Mucosa of descending colon (tissue), 3 donors: Measurements from ENCODE around the gene SLC16A6. TPM values are rescaled to one million over a fixed set of nuclear protein-coding genes. Genes with fewer than 3 reads are reported as not detected.

Experiments used
- ATAC-seq: fragments of 200-7000 bp; cut with Tn5 transposase; one replicate; pipeline ENCODE4 v1.9.1; 2020; ENCODE audit warnings: mild to moderate bottlenecking, moderate library complexity
- DNase-seq, 3 donors: peaks; one replicate each; pipeline ENCODE4 v3.0.0-alpha.2; 2020
- H3K36me3 ChIP-seq: fragments of 200-600 bp; one replicate; pipeline ENCODE4 v1.8.0; 2021; ENCODE audit warnings: low read depth, mild to moderate bottlenecking
- H3K4me1 ChIP-seq: fragments of 200-600 bp; one replicate; pipeline ENCODE4 v1.8.0; 2021; ENCODE audit warnings: low read depth, mild to moderate bottlenecking
- H3K4me3 ChIP-seq: fragments of 200-600 bp; one replicate; pipeline ENCODE4 v1.8.0; 2021; ENCODE audit warnings: mild to moderate bottlenecking
- H3K9me3 ChIP-seq: fragments of 200-600 bp; one replicate; pipeline ENCODE4 v1.8.0; 2021; ENCODE audit warnings: mild to moderate bottlenecking
- CTCF ChIP-seq: fragments of 200-600 bp; IDR thresholded peaks from one replicate; pipeline ENCODE4 v1.8.0; 2022; ENCODE audit warnings: antibody characterized with exemption, mild to moderate bottlenecking
- intact Hi-C, 2 donors: fragments of 100-400 bp; cut with DNase I in 1 of 2; cut with micrococcal nuclease in 1 of 2; formaldehyde crosslinking; loops; one replicate each; pipeline versions ENCODE4 v1.11.0 to v1.11.1; 2022; cut with DNase I, micrococcal nuclease
- total RNA-seq, 3 donors: library from RNA; stranded (reverse); fragmentation: NEBNext Ultra II Directional in 2 of 3; extraction: Animal tissue kit (Norgen Biotek cat#: 25700) in 2 of 3; gene quantifications; one replicate each; pipeline versions ENCODE4 v1.2.1 to v1.2.4, GENCODE V29; 2021 to 2023
- donor health status: DM: no; HTN: no; CAD: no; lungs with moderate emphysema.
- donor health status: DM: no; HTN: no; CAD: no.
- donor health status: DM: no; HTN: yes; CAD: no.

The SLC16A6 gene
- total RNA-seq, 3 donors from 2014 or later: 0.14 to 0.47 (median 0.34) TPM

GRCh38 chr17:68291836-68292688 is 1.1 kb upstream of the SLC16A6 start:
- peak; percentile 86 for ATAC-seq
- intact Hi-C loops: loop anchor here in 1 of 2 donors (10.0 kb wide), 1 partner anchor 53 kb away; no protein-coding TSS in a partner anchor
- no peaks in the 10 kb centered on the region for H3K9me3 ChIP-seq

GRCh38 chr17:68290268-68290954 is 516 bp downstream of the SLC16A6 start:
- no peak overlapping the region for H3K4me3 ChIP-seq
- intact Hi-C loops: loop anchor here in 1 of 2 donors (10.0 kb wide), 1 partner anchor 54 kb away; no protein-coding TSS in a partner anchor
- DNase-seq (peak; percentile 40 to 78 (median 54)), ATAC-seq (no peak)
- no peak for TF ChIP-seq CTCF
- H3K4me1 ChIP-seq: peaks cover 19% of the 10 kb centered on the region
- no peaks in the 10 kb centered on the region for H3K36me3 ChIP-seq
- H3K9me3 ChIP-seq: no peaks in the 10 kb centered on the region

More at GRCh38 chr17:68291836-68292688, 1.1 kb upstream of the SLC16A6 start:
- peak overlapping the region; percentile 17 for H3K4me3 ChIP-seq
- DNase-seq: peak; percentile 75 to 95 (median 83)
- no peaks in the 10 kb centered on the region for H3K36me3 ChIP-seq
- H3K4me1 ChIP-seq: peaks cover 19% of the 10 kb centered on the region
- TF ChIP-seq CTCF: no peak

GRCh38 chr17:68289936-68290267 is 1.0 kb downstream of the SLC16A6 start:
- Histone ChIP-seq H3K9me3 (no peaks in the 10 kb centered on the region), H3K4me3 (no peak overlapping the region), H3K36me3 (no peaks in the 10 kb centered on the region), H3K4me1 (peaks cover 19% of the 10 kb centered on the region)
- intact Hi-C loops: loop anchor here in 1 of 2 donors (10.0 kb wide), 1 partner anchor 55 kb away; no protein-coding TSS in a partner anchor
- DNase-seq (no peak), ATAC-seq (no peak)
- TF ChIP-seq CTCF: no peak

- intact Hi-C loops: no loop called here
- Histone ChIP-seq H3K9me3 (no peaks in the 10 kb centered on the region), H3K4me1 (peaks cover 19% of the 10 kb centered on the region), H3K36me3 (no peaks in the 10 kb centered on the region), H3K4me3 (no peak overlapping the region)
- ATAC-seq (no peak), DNase-seq (no peak)
- no peak for TF ChIP-seq CTCF
These were observed 1.5 kb downstream of the SLC16A6 start for GRCh38 chr17:68289473-68289872.

- no peak for TF ChIP-seq CTCF
- DNase-seq (no peak), ATAC-seq (no peak)
- no peak overlapping the region for H3K4me3 ChIP-seq
- peaks cover 19% of the 10 kb centered on the region for H3K4me1 ChIP-seq
- no peaks in the 10 kb centered on the region for H3K36me3 ChIP-seq
- H3K9me3 ChIP-seq: no peaks in the 10 kb centered on the region
- intact Hi-C loops: no loop called here
These were observed 2.1 kb downstream of the SLC16A6 start for GRCh38 chr17:68288804-68289203.
